Activated CD4-positive, CD25-positive, alpha-beta regulatory T cell treated with anti-CD3 and anti-CD28 coated beads, Interleukin-2, amount 50 U/mL, for 24 hours (primary cell): ENCODE measurements around the gene SAMD14.

Experiments
- ATAC-seq, 2 donors: fragments of 150-1000 bp; cut with Tn5 transposase; one replicate each; pipeline ENCODE4 v1.10.0; 2021; ENCODE audit warnings: mild to moderate bottlenecking in 1 of 2, moderate library complexity in 1 of 2

The SAMD14 gene

DNA sequence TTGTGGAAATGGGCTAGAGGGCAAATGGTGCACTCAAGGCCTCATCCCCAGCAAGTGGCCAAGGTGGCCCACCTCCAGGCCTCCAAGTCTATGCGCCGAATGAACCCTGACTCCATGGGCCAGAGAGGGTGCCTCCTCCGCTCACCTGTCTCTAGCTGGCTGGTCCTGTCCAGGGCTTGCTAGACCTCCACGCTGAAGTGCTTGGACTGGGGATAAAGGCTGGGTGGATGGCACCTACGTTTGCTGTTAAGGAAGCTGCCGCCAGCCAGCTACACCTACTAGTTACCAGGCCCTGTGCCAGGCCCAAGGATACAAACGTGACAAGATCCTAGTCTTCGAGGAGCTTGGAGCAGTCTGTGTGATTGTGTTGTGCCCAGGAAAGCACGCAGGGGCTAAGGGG lies 35.1 kb upstream of the SAMD14 start:
- no peak for ATAC-seq

- no peak for ATAC-seq
Measured at GRCh38 chr17:50164697-50164988, 34.7 kb upstream of the SAMD14 start.

- ATAC-seq = no peak
Measured at GRCh38 chr17:50163843-50164696, 34.1 kb upstream of the SAMD14 start.

DNA sequence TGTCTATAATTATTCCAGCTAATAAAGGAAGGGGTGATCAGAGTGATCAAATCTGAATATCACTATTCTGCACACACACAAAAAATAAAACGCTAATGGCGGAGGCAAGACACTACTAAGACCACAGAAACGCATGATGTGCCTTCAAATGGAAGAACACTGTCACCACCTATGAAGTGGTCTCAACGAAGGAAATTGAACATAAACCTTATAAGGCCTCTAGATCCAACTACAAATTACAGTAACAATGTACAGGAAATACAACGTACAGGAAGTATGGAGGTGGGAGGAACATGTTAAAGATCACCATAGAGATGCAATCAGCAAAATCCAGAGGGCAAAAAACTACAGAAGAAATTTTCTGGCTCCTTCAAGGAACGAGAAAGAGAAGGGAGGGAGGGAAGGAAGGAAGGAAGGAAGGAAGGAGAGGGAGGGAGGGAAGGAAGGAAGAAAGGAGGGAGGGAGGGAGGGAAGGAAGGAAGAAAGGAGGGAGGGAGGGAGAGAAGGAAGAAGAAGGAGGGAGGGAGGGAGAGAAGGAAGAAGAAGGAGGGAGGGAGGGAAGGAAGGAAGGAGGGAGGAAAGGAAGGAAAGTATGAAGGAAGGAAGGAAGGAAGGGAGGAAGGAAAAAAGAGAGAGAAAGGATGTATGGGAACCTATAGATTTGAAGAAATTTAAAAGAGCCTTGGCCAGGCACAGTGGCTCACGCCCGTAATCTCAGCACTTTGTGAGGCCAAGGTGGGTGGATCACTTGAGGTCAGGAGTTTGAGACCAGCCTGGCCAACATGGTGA lies 32.7 kb upstream of the SAMD14 start:
- no peak for ATAC-seq

- ATAC-seq = no peak
Measured at GRCh38 chr17:50161911-50162288, 31.9 kb upstream of the SAMD14 start.

DNA sequence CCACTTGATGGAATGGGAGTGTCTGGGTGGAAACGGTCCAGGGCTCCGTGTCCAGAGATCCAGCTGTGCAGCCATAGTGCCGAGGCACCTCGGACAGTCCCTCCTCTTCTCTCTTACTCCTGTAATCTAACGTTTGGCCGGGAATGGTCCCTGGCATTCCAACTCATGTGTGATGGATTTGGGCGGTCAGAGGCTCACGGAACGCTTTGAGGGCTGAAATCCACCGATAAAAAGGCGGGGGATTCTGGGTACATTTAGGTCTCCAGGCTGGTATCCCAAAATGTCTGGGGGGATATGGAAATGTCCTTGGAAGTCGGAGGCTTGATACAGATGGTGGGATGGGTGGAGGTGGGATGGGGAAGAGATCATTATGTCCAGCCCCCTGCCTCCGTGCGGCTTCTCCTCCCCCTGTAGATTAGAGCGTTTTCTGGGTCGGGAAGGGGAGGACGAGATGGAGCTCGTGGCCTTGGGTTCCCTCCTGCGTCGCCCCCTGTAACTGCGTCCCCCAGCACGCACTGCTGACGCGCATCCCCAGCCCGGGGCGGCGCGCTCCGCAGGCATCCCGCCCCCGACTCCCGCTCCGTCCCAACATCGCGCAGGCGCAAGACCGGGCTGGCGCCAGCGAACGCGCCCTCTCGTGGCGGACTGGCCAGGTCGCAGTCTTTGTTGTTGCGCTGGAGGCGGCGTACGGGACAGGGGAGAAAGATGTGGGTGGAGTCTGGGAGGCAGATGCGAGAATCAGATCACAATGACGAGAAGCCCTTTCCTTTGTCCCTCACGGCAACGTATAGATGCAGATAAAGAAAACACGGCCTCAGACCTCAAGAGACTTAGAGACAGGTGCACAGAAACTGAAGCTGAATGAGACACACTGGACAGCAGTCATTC lies 31.3 kb upstream of the SAMD14 start:
- ATAC-seq = peak; percentile 98

DNA sequence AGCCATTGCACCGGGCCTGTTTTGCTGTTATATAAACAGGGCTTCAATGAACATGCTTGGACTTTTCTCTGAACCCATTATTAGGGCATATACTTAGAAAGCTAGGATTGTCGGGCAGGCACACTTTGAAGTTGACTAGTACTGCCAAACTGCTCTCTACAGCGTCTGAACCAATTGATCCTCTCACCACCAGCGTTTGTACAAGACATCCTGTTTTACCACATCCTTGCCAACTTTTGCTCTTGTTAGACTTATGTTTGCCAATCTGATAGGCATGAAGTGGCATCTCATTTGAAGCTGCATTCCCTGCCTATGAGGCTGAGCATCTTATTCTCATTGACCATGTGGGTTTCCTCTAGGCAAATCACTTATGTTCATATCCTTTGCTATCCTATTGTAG lies 27.9 kb upstream of the SAMD14 start:
- no peak for ATAC-seq

- ATAC-seq = no peak
Measured at GRCh38 chr17:50155115-50155819, 25.3 kb upstream of the SAMD14 start.

GRCh38 chr17:50154604-50155003 lies 24.6 kb upstream of the SAMD14 start:
- ATAC-seq = no peak

DNA sequence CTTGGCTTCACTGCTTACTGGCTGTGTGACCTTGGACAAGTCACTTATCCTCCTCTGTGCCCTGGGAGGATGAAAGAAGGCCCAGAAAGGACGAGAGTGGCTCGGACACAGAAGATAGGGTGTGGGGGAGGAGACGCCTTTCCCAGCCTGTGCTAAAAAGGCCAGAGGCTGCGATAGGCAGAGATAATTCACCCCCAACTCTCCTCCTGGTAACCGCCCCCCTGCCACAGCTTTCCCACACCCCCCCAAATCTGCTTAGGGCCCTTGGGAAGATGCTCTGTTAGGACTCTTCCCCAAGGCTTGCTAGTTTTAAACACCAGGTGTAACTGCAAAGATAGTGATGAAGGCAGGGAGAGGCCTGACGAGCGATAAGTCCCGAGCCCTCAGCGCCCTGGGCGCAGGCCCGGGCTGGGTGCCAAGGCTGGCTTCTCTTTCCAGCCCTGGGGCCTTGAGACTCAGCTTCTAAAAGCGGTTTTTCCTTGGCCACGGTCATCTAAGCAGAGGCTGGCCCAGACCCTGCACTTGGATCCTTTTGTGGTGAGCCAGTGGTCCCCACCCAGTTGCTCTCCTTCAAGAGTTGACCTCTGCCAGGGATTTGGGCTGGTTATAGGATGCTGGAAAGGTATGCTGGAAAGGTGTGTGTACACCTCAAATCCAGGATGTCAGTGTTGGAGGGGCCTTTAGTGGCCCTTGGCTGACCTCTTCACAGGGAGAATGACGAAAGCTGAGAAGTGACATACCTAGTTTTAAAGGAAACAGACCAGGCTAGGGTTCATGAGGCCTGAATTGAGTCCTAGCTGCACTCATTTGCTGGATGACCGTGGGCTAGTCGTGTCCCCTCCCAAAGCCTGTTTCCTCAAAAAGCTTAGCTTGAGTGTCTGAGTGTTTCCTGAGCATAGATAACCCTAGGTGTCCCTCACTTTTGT lies 24.0 kb upstream of the SAMD14 start:
- no peak for ATAC-seq

DNA sequence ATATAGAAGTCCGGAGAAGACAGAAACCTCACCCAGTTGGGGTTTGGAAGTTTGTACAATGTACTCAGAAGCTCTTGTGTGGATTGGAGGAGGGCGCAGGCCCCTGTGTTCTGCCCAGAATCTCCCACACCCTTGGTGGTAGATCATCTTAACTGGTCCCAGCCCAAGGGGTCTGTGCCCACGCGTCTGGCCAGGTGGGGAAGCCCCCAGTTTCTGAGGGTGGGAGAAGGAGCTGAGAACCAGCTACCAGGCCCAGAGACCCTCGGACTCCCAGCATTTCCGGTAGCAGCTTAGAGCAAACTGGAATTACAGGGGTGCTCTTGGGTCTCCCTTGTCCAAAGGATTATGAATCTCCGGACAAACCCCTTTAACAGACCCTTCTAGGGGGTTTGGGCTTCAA lies 22.8 kb upstream of the SAMD14 start:
- ATAC-seq = no peak

DNA sequence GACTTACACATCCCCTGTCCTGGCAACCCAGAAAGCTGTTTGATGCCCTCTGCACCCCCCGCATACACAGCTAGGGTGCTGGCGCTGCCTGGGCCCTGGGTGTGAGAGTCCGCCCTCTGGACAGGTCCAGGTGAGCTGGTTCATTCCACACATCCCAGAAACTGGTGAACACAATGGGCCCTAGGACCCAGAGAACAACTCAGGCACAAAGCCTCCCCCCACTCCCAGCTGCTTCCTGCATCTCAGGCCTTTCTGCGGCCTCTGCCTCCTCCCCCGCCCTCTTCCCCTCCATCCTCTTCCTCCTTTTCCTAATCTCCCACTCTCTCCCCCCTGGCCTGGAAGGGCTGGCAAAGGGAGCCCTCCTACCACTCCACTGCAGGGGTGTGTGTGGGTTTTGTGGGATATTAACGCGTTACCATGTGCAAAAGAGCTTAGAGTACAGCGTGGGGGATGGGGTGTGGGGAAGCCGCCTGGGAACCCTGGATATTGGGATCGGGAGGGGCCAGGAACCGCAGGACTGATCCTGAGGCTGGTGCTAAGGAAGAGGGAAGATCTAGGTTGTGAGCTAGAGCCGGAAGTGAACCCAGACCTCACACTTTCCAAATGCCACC lies 22.1 kb upstream of the SAMD14 start:
- peak; percentile 18 to 23 for ATAC-seq

DNA sequence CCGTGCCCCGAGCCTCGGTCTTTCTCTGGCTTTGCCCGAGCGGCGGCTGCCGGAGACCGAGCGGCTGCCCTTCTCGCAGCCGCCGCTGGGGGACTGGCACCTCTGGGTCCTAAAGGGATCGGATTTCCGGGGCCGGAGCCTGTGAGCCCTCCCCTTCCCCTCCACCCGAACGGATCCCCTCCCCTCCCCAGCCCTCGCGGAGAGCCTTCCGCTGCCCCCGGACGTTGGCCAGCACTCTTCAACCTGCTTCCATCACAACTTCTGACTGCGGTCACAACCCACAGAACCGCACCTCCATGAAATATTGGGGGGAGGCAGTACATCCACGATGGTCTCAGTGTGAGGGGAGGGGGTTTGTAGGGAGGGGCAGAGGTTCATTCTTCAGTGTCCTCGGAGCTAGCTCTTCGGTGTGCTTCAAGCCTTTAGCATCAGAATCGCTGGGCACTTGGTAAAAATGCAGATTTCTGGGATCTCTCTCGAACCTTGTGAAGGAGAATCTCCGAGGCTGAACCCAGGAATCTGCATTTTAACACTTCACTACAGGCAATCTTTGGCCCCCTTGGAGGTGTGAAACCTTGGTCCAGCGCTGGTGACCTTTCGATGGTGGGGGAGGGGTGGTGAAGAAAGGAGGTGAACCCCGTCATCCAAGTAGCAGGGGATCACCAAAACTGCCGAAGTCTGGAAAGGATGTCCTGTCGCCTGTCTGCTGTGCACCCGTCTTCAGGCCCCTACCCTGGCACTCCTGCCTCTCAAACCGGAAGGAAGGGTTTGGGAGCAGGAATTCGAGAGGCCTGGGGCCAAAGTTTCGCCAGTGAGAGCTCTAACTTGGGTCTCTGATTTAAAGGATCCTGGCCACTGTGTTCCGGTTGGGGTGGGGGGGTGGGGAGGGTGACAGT lies 21.3 kb upstream of the SAMD14 start:
- ATAC-seq = peak; percentile 76 to 79

DNA sequence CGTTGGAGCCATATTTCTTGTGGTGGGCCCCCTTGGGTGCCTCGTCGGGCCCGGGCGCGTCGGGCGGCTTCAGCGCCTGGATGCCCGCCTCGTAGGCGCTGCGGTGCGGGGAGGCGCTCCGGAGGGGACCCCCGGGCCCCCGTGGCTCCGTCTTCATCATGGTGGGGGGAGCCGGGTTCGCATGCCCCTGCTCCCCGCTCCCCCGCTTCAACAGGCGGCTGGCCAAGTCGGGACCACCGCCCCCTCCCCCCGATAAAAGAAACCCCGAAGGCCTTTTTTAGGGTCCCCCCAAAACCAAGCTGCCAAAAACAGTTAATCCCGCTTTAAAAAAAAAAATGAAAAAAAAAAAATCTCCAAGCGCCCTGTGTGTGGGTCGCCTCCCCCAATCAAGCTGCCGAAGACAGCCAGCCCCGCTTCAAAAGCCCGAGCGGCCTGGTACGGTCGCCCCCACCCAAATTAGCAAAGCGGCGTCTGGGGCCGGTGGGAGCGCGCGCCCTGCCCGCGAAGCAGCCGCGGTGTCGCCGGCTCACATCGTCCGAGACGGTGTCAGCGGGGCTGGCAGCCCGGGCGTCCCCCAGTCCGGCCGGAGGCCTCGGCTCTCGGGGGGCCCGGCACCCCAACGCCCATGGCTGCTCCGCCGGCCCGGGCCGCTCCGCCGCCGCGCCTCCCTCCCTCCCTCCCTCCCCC lies 20.5 kb upstream of the SAMD14 start, which contains the start of gene PPP1R9B:
Gene PPP1R9B, minus strand, starts transcription at position 324 of the 687 bp plus-strand sequence. Its CDS starts 164 bp downstream, at position 160.
- ATAC-seq = peak; percentile 1 to 8

- ATAC-seq = peak; percentile 6 to 8
Measured at GRCh38 chr17:50149417-50150353, 19.7 kb upstream of the SAMD14 start.

GRCh38 chr17:50149091-50149416 lies 19.1 kb upstream of the SAMD14 start:
- no peak for ATAC-seq

DNA sequence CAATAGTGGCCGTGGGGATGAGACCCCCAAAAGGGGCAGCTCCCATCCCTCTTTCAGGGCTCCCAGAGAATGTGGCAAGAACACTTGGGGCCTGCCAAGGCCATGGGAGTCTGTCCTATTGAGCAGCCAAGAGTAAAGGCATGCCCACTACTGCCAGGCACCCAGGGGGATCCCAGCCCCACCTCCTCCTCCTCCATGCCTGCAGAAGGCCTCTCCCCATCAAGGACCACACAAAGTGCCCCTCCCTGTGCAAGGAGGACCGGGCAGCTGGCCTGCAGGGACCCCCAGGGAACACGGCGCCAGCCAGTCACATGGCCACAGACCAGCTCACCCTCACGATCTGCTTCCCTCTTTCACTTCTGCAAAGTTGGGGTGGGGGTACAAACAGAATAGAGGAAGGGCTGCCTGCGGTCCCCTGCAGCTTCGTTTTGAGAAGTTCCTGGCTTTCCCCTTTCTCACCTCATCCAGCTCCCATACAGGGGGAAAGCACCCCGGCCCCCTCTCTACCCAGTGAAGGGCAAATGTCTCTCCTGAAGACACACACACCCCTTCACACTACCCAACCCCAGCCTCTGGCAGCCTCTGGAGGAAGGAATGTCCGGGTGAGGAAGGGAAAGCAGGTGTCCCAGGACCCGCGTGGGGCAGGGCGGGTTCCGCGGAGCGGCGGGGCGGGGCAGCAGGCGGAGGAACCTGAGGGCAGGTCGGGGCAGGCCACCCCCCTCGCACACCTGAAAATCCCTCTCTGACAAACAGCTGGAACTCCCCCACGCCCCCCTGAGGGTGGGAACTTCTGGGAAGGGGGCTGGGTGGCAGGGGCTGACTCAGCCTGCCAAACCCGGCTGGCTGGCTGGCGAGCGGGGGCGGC lies 18.5 kb upstream of the SAMD14 start:
- peak; percentile 10 to 19 for ATAC-seq
